Stimulated activated memory B cell treated with anti-CD40 and anti-IgM and Interleukin-4, amounts not matched to agents 10 μg/mL and 1 μg/mL and 100 μg/mL, for 72 hours (primary cell): Measurements from ENCODE around the gene METTL25B.

Source experiments
- ATAC-seq: fragments of 150-1000 bp; cut with Tn5 transposase; 2 replicates; pipeline ENCODE4 v1.10.0; 2021
- H3K27ac Mint-ChIP-seq: one replicate; pipeline ENCODE4 v1.8.0; 2022; ENCODE audit warnings: mild to moderate bottlenecking, mixed read lengths
- H3K27me3 Mint-ChIP-seq: one replicate; pipeline ENCODE4 v1.8.0; 2022; ENCODE audit warnings: mixed read lengths
- H3K36me3 Mint-ChIP-seq: one replicate; pipeline ENCODE4 v1.8.0; 2022; ENCODE audit warnings: mixed read lengths
- H3K4me1 Mint-ChIP-seq: one replicate; pipeline ENCODE4 v1.8.0; 2022; ENCODE audit warnings: mixed read lengths
- H3K4me3 Mint-ChIP-seq: one replicate; pipeline ENCODE4 v1.8.0; 2022; ENCODE audit warnings: mild to moderate bottlenecking, moderate library complexity, mixed read lengths
- H3K9me3 Mint-ChIP-seq: one replicate; pipeline ENCODE4 v1.8.0; 2022; ENCODE audit warnings: mixed read lengths

METTL25B gene

GRCh38 chr1:156785458-156785857, 57.2 kb downstream of the METTL25B start:
- H3K4me3 Mint-ChIP-seq = no peak overlapping the region
- no peak overlapping the region for H3K27ac Mint-ChIP-seq
- H3K9me3 Mint-ChIP-seq = no peaks in the 10 kb centered on the region
- no peaks in the 10 kb centered on the region for H3K27me3 Mint-ChIP-seq
- peaks cover 26% of the 10 kb centered on the region for H3K4me1 Mint-ChIP-seq
- H3K36me3 Mint-ChIP-seq = peaks cover 73% of the 10 kb centered on the region
- ATAC-seq = no peak
